Stimulated activated CD4-positive, alpha-beta T cell treated with anti-CD3 and anti-CD28 coated beads, Interleukin-4, amount 100 ng/mL, for 48 hours (primary cell): ENCODE results near the gene SVIP.

Source experiments
- DNase-seq, 2 donors: peaks; one replicate each; pipeline ENCODE4 v3.0.0-alpha.2; 2020; ENCODE audit warnings: low read depth in 2 of 2

The SVIP gene, protein sequence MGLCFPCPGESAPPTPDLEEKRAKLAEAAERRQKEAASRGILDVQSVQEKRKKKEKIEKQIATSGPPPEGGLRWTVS

GRCh38 chr11:22829231-22830081 lies at the start of gene SVIP:
Gene SVIP (minus strand): TSS chr11:22829801. CDS start chr11:22829748, 53 bp downstream.
- peak; percentile 92 to 95 for DNase-seq

- DNase-seq = no peak
Observed at GRCh38 chr11:22878604-22879003, 49.0 kb upstream of the SVIP start.

DNA sequence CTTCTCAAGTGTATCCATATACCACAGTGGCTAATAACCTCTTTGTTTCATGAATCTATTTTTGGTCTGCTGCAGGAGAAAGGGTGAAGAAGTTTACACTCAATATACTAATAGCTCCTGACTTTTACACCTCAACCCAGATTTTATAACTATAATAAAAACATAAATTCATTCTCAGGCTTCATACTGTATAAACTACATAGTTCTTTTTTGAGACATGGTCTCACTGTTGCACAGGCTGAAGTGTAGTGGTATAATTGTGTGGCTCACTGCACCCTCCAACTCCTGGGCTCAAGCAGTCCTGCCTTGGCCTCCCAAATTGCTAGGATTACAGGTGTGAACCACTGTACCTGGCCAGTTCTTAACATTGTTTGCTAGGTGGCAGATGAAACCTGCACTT lies 48.4 kb upstream of the SVIP start:
- no peak for DNase-seq

DNA sequence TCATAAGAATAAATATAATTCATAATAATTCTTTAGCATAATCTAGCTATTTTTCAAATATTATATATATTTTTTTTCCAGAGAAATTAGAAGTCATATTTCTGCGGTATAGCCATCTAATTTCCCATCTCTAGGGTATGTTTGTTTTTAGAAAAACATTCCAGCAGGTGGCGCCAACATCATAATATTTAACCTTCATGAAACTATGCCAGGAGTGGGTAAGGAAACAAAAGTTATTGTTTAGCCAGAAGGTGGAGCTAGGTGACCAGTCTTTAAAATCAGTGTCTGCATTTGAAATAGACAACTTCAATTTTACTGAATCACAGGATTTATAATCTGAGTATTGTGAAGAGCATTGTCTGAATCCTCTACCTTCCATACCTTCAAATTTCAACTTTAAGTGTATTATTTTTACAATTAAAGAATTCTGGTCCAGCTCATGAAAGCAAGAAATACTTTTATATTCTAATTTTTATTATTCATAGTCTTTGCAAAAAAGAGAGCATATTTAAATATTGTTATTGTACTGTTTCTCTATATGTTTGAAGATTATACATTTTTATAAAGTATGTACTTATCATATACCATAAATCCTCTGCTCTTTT lies 46.4 kb upstream of the SVIP start:
- DNase-seq = peak; percentile 39 to 46

DNA sequence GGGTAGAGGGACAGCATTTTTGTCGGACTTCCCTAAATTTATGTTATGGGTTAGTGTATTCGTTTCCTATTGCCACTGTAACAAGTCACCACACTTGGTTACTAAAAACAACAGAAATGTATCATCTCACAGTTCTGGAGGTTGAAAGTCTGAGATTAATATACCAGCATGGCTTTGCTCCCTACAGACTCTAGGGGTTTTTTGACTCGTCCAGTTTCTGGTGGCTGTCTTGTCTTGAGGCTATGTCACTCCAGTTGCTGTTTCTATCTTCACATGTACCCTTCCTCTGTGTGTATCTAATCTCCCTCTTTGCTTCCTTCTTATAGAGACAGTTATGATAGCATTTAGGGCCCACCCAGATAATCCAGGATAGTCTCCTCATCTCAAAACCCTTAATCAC lies 39.7 kb upstream of the SVIP start:
- no peak for DNase-seq

DNA sequence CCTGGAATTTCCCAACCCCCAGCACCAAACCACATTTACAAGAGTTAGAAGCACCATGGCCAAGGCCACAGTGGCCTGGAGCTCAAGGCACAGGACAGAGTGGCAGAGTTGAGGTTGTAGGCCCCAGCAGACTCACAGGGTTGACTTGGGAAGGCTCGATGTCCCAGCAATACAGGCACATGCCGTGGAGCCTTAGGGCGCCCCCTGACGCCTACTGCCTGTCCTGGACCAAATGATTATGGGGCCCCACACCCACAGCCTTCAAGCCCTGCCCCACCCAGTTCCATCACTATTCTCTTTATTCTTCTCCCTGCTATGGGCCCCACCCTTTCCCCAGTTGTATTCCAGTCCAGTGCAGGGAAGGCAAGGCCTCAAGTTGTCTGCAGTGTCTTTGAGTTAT lies 30.6 kb upstream of the SVIP start, which contains the start of gene CCDC179:
Gene CCDC179, minus strand, starts transcription at position 234 of the 400 bp plus-strand sequence. Its CDS starts 53 bp downstream, at position 181.
- DNase-seq = no peak

- DNase-seq = no peak
Observed at GRCh38 chr11:22859756-22860155, 30.2 kb upstream of the SVIP start.

- no peak for DNase-seq
Observed at GRCh38 chr11:22851477-22851876, 21.9 kb upstream of the SVIP start.

DNA sequence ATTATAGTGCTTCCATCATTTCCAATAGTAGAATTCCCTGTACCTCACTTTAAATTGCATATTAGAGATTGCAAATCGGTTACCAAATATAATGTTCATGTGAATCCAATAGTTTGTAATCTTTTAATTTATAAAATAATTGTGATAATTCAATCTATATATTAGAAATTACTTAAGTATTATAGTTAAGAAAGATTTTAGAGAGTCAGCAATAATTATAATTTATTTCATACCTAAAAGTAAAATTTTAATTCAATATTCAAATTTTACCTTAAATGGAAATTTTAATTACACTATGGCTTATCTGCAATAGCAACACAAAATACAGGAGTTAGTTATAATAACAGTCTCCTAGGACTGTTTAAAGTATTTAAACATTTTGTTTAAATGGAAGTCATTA lies 17.1 kb upstream of the SVIP start:
- DNase-seq = no peak

- no peak for DNase-seq
Observed at GRCh38 chr11:22832315-22833015, 2.9 kb upstream of the SVIP start.

DNA sequence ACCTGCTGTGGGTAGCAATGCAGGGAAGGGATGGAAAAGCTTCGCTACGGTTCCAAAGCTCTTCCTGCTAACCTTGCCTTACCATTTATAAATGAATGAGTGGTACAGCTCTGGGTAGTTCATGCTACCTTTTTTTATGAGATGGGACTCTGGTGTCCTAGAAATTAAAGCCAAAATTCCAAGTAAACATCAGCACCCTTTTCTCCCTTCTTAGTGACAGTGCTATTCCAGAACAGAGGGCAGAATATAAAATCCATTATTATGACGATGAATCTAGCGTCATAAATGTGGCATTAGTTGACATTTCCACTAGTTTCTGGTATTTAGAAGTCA lies 447 bp upstream of the SVIP start:
- no peak for DNase-seq

GRCh38 chr11:22828373-22828772 lies 1.2 kb downstream of the SVIP start:
- no peak for DNase-seq

DNA sequence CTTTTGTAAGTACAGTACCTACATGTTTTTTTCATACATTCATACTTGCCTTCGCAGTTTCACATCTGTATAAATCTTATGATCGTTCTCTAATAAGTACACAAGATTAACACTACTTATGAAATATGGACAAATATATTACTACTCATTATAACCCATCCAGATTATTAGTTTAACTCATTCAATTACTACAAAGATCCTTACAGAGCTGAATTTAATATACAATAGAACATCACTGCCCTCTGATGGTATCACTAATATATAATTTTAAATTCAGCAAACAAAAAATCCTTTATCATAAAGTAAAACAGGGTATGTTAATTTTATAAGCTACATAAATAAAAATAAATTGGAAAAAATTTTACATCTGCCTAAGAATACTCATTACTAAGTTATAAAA lies 7.4 kb downstream of the SVIP start:
- DNase-seq = no peak

DNA sequence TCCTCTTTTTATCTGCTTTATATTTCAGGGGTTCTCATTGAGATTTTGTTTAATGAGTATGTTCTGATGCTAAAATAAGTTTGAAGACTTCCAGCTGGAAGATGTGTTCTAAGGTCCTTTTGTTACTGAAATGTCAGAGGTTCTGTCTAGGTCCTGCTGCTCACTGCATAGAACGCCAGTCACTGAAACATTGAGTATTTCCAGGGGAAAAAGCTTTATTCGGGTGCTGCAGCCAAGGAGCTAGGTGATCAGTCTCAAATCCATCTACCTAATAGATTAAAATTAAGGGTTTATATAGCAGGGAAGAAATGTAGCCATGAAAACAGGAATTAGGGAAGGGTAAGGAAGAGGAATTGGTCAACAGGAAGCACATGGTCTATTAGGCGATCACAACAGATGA lies 19.7 kb downstream of the SVIP start:
- no peak for DNase-seq

- no peak for DNase-seq
Observed at GRCh38 chr11:22808571-22809197, 20.9 kb downstream of the SVIP start.

DNA sequence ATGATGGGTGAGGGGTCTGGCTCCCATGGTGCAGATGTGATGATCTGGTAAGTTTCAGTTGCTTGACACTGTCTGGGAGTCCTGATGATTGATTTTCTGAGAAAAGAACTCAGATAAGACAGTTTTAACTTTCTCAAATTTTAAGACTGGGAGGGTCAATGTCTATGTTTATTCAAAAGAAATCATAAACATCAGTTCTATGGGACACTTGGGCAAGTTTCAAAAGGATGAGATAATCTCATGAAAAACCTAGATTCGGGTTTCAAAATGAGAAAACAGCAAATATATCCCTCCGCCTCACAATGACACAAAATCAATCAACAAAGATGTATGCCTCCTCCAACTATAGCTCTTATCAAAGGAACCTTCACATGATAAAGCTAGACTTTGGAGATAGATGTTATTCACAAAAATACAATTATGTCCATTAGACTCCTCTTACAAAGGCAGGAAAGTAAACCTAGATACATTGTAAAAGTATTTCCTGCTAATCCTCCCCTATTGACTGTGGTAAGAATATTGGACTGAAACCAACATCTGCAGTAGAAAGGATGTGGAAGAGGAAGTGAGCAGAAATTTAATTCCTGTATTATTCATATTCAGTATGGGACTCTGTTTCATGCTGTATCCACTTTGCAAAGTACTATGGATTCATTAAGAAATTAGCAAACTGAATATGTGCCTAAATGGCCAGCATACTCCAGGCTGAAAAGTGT lies 21.6 kb downstream of the SVIP start:
- no peak for DNase-seq

DNA sequence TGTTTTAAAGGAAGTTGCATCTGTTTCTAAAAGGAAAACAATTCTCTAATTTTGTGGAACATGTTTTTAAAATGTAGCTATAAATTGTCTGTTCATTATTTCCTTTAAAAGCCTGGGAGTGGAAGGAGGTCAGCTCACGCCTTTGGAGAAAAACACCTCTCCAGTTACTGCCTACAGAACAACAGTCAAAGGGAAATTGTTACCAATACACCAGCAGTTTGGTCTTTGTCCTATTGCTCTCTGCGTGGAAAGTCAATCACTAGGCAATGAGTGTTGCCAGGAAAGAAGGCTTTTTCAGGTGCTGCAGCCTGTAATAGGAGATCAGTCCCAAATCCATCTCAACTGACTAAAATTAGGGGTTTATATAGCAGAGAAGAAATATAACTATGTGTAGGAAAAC lies 22.2 kb downstream of the SVIP start:
- DNase-seq = no peak

DNA sequence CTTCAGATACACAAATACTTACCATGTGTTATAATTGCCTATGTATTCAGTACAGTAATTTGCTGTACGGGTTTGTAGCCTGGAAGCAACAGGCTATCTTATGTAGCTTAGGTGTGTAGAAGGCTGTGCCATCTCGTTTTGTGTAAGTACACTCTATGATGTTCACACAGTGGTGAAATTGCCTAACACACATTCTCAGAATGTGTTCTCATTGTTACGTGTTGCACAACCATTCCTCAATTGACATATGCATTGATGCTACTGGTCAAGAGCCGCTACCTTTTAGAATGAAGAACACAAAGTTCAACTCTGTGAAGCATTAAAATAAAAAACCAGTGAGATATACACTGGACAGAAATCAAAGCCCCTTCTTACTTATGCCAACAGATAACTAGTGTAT lies 26.7 kb downstream of the SVIP start:
- no peak for DNase-seq

GRCh38 chr11:22800482-22800881 lies 29.1 kb downstream of the SVIP start:
- no peak for DNase-seq

DNA sequence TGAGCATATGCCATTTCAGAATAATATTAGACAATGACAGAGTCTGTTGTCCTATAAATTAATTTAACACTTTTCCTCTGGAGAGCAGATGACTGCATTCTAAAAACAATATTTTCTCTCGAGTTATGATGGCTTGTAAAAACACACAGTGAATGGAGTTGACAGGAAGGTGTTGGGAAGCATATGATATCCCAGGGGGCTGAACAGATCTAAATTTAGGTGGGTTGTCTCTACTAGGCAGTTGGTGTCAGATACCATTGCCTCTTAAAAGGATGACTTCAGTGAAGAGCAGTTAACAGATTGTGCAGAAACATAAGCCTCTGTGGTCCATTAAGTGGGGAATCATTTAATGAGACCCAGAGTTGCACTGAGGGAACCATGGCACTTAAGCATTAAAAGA lies 30.7 kb downstream of the SVIP start:
- DNase-seq = no peak

- DNase-seq = no peak
Observed at GRCh38 chr11:22797047-22797446, 32.6 kb downstream of the SVIP start.

- DNase-seq = no peak
Observed at GRCh38 chr11:22795914-22796313, 33.7 kb downstream of the SVIP start.
